ENCODE results near the gene RIMKLA.

DNA sequence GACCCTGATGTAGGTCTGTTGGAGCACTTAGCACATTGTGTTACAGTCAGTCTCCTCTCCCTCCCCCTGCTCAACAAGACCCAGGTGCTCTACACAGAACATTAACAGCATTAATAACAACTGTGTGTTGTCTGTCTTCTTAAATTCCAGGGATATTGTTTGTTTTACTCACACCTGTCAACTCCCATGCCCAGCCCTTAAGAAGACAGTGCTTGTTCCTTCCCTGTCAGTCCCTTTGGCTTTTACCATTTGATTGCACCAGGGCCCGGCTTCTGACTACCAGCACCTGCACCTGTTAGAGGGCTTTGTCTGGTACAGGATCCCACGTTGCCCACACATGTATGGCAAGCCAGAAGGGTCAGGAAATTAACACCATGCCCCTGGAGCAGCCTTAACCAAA is 11.7 kb downstream of the RIMKLA start:
- TF ChIP-seq, protein P1, sequence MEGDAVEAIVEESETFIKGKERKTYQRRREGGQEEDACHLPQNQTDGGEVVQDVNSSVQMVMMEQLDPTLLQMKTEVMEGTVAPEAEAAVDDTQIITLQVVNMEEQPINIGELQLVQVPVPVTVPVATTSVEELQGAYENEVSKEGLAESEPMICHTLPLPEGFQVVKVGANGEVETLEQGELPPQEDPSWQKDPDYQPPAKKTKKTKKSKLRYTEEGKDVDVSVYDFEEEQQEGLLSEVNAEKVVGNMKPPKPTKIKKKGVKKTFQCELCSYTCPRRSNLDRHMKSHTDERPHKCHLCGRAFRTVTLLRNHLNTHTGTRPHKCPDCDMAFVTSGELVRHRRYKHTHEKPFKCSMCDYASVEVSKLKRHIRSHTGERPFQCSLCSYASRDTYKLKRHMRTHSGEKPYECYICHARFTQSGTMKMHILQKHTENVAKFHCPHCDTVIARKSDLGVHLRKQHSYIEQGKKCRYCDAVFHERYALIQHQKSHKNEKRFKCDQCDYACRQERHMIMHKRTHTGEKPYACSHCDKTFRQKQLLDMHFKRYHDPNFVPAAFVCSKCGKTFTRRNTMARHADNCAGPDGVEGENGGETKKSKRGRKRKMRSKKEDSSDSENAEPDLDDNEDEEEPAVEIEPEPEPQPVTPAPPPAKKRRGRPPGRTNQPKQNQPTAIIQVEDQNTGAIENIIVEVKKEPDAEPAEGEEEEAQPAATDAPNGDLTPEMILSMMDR (IDR thresholded peaks at IDR 0.05) = no peak
- TF ChIP-seq POLR2A (IDR thresholded peaks at IDR 0.05) = no peak

All from vagina (tissue), 2 donors.